Measurements from ENCODE around the gene SH3D19. TPM values are rescaled to one million over a fixed set of nuclear protein-coding genes. Genes with fewer than 3 reads are reported as not detected.

SH3D19 gene
- total and polyA plus RNA-seq, 2 of the 4 experiments (the other 2 are of a cell fraction), result 14.4 to 27.2 TPM

GRCh38 chr4:151202381-151202780, 123.0 kb downstream of the SH3D19 start:
- no peak for ATAC-seq (ENCODE audit: low read depth)
- no peak for TF ChIP-seq MXI1 (IDR thresholded peaks at IDR 0.05; ENCODE audit: borderline replicate concordance, low read depth, low read length)
- TF ChIP-seq MAZ (IDR thresholded peaks at IDR 0.05; ENCODE audit: borderline replicate concordance, low read depth, low read length), result no peak
- no peak for TF ChIP-seq MAFK (IDR thresholded peaks at IDR 0.05; ENCODE audit: low read depth, low read length)
- TF ChIP-seq CTCF (conservative IDR thresholded peaks at IDR 0.05; ENCODE audit: low read depth, low read length), result no peak
- no peak for TF ChIP-seq RAD21 (IDR thresholded peaks at IDR 0.05; ENCODE audit: low read length)
- no peak for TF ChIP-seq NFE2L2 (IDR thresholded peaks at IDR 0.05; ENCODE audit: low read depth, low read length)
- TF ChIP-seq BHLHE40 (IDR thresholded peaks at IDR 0.05; ENCODE audit: low read depth, low read length), result no peak
- no peak for TF ChIP-seq POLR2A (IDR thresholded peaks at IDR 0.05; ENCODE audit: low read depth, low read length)
- TF ChIP-seq RFX5 (IDR thresholded peaks at IDR 0.05; ENCODE audit: low read depth, low read length), result no peak
- TF ChIP-seq, protein P1, sequence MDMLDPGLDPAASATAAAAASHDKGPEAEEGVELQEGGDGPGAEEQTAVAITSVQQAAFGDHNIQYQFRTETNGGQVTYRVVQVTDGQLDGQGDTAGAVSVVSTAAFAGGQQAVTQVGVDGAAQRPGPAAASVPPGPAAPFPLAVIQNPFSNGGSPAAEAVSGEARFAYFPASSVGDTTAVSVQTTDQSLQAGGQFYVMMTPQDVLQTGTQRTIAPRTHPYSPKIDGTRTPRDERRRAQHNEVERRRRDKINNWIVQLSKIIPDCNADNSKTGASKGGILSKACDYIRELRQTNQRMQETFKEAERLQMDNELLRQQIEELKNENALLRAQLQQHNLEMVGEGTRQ (IDR thresholded peaks at IDR 0.05; ENCODE audit: low read depth, low read length), result no peak
- no peak for TF ChIP-seq CHD1 (IDR thresholded peaks at IDR 0.05; ENCODE audit: low read depth, low read length)
- TF ChIP-seq RCOR1 (IDR thresholded peaks at IDR 0.05; ENCODE audit: insufficient replicate concordance, low read length), result no peak
- no peak for TF ChIP-seq FOS (IDR thresholded peaks at IDR 0.05; ENCODE audit: low read depth, low read length)
- TF ChIP-seq ELK1 (IDR thresholded peaks at IDR 0.05; ENCODE audit: borderline replicate concordance, low read depth, low read length), result no peak
- TF ChIP-seq CEBPB (IDR thresholded peaks at IDR 0.05; ENCODE audit: low read depth, low read length), result no peak
- no peak for TF ChIP-seq SMC3 (IDR thresholded peaks at IDR 0.05; ENCODE audit: low read depth, low read length)
- Histone ChIP-seq H3K4ac (ENCODE audit: low read depth, low read length) (no peak overlapping the region), H4K91ac (ENCODE audit: insufficient read depth, low read depth, low read length) (no peak overlapping the region), H3K9me1 (ENCODE audit: insufficient read depth, low read length) (no peaks in the 10 kb centered on the region), H3K18ac (ENCODE audit: low read depth, low read length) (peak overlapping the region; percentile 51; the same call in 1 of the 2 replicates), H2AK9ac (replicated peaks; ENCODE audit: low read depth, low read length, poor library complexity) (no peak overlapping the region), H4K20me1 (ENCODE audit: insufficient read depth, low read length) (no peaks in the 10 kb centered on the region), H2BK15ac (ENCODE audit: low read depth, low read length) (no peak overlapping the region), H2BK120ac (ENCODE audit: low read depth, low read length) (0 out of 2 replicates have a peak overlapping the region, but pooled peaks have one; percentile 6), H2BK20ac (ENCODE audit: low read depth, low read length) (no peak overlapping the region), H2AK5ac (ENCODE audit: low read depth, low read length) (no peak overlapping the region), H3K9ac (ENCODE audit: low read depth, low read length) (no peak overlapping the region), H3K79me1 (ENCODE audit: low read depth in 1 of 2, low read length in 2 of 2) (peaks cover 4 to 5% of the 10 kb centered on the region in 2 experiments; a peak in 2 of 4 replicates), H3K56ac (ENCODE audit: extremely low read depth, insufficient read depth, low read length) (no peak overlapping the region), H2AFZ (replicated peaks; ENCODE audit: low read length, poor library complexity) (no peak overlapping the region), H3K36me3 (ENCODE audit: control insufficient read depth, insufficient read depth, low read length) (no peaks in the 10 kb centered on the region), H3K14ac (replicated peaks; ENCODE audit: low read depth, low read length) (no peak overlapping the region), H3K4me1 (ENCODE audit: control insufficient read depth, insufficient read depth, low read length) (peaks cover 14% of the 10 kb centered on the region), H4K8ac (ENCODE audit: low read depth in 2 of 2, low read length in 2 of 2) (no peak overlapping the region), H3K27me3 (ENCODE audit: control insufficient read depth, insufficient read depth, low read length) (no peaks in the 10 kb centered on the region), H4K5ac (ENCODE audit: low read depth, low read length) (no peak overlapping the region), H2BK5ac (ENCODE audit: low read depth, low read length, poor library complexity, severe bottlenecking) (no peak overlapping the region), H3K23ac (ENCODE audit: low read depth, low read length) (no peak overlapping the region), H3K9me3 (ENCODE audit: control insufficient read depth, insufficient read depth, low read length) (no peaks in the 10 kb centered on the region), H3K4me3 (ENCODE audit: insufficient read depth, low read depth, low read length) (no peak overlapping the region), H3K4me2 (ENCODE audit: low read depth, low read length) (no peak overlapping the region), H3K27ac (ENCODE audit: insufficient read depth, low read length) (no peak overlapping the region)
- dilution Hi-C loops (cut with HindIII; ENCODE audit: low sequenced_read_pairs, unreplicated experiment), result no loop called here
- CTCF ChIA-PET, result no interaction called here
- POLR2A ChIA-PET (ENCODE audit: unreplicated experiment), result interaction anchor here (0.6 kb wide), 1 partner anchor 1465 kb away, joined by 3 read pairs; no protein-coding TSS in a partner anchor
- WGBS, 2 experiments (ENCODE audit: extremely low coverage in 2 of 2, insufficient read length in 1 of 2), result no CpG with 5 or more reads among the region's 2 CpGs
- DNase-seq, result no peak
- in situ Hi-C loops (cut with MboI; ENCODE audit: low sequenced_read_pairs), result no loop called here
- no TSS peak for BruUV-seq (replicated peaks)
- intact Hi-C loops (cut with micrococcal nuclease), result no loop called here
